Caco-2 (cell line): Measurements from ENCODE around the gene POMP. TPM values are rescaled to one million over a fixed set of nuclear protein-coding genes. Genes with fewer than 3 reads are reported as not detected.

Experiments
- total RNA-seq: library from RNA; stranded (reverse); gene quantifications from 2 replicates; pipeline ENCODE4 v1.2.3, GENCODE V29; 2022

POMP gene
- total RNA-seq, 1 experiment from 2014 or later, result 116 TPM

Other genes with a start within 250 kb of the POMP start
- gene FLT1, start 164.0 kb upstream of the POMP start, total RNA-seq, result 0.66 and 0.93 TPM in 2 replicates
- 2.0 and 2.3 TPM in 2 replicates for gene SLC46A3, start 59.8 kb downstream of the POMP start, total RNA-seq
- 1.1 and 1.7 TPM in 2 replicates for gene MTUS2, start 161.2 kb downstream of the POMP start, total RNA-seq